Activated CD4-positive, CD25-positive, alpha-beta regulatory T cell (primary cell): ENCODE measurements around the gene RETSAT.

ENCODE experiments used
- DNase-seq, 4 experiments: peaks; one replicate each; lab custom pipeline; 2025; lab: John Stamatoyannopoulos, UW

RETSAT gene

GRCh38 chr2:85307527-85307897, 46.8 kb downstream of the RETSAT start:
- no peak for DNase-seq

- DNase-seq, result no peak
Observed at GRCh38 chr2:85303780-85304531, 50.4 kb downstream of the RETSAT start.

DNA sequence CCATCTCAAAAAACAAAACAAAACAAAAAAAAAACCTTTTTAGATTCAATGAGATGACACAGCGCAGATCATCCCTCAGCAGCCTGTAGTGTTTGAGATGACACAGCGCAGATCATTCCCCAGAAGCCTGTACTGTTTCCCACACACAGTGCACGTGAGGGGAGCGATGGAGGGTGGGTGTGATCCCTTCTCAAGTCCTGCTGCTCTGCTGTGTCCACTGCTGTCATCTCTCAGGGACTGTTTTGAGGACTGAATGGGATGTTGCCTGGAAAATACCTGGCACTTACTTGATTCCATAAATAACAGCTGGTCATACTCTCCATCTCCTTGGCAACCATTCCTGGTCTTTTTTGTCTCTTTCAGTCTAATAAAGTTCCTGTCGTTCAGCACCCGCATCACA, 52.2 kb downstream of the RETSAT start:
- no peak for DNase-seq
